GM18517 (cell line): Measurements from ENCODE around the gene CCDC12.
"Not testable (repeated sequence)": the region's sequence is repeated elsewhere in the genome, so short reads cannot be mapped to it uniquely, and the experiment has no call there.

Source experiments
- ATAC-seq: cut with Tn5 transposase; IDR thresholded peaks from one replicate; pipeline ENCODE4 v1.9.1; 2021; ENCODE audit warnings: mild to moderate bottlenecking, moderate library complexity; ENCODE audit not compliant: unreplicated experiment

The CCDC12 gene

GRCh38 chr3:46926871-46927717 is 49.5 kb downstream of the CCDC12 start:
- ATAC-seq, result peak; percentile 53

- ATAC-seq, result no peak
Observed at GRCh38 chr3:46926447-46926846, 50.1 kb downstream of the CCDC12 start.

GRCh38 chr3:46926039-46926438 is 50.5 kb downstream of the CCDC12 start:
- ATAC-seq, result no peak

GRCh38 chr3:46925585-46925934 is 51.0 kb downstream of the CCDC12 start:
- no peak for ATAC-seq

GRCh38 chr3:46924921-46925584 is 51.5 kb downstream of the CCDC12 start:
- no peak for ATAC-seq

- ATAC-seq, result no peak
Observed at GRCh38 chr3:46923559-46924350, 52.8 kb downstream of the CCDC12 start.

- ATAC-seq, result no peak
Observed at GRCh38 chr3:46922871-46923558, 53.5 kb downstream of the CCDC12 start.

- no peak for ATAC-seq
Observed at GRCh38 chr3:46922426-46922825, 54.1 kb downstream of the CCDC12 start.

- ATAC-seq, result no peak
Observed at GRCh38 chr3:46921871-46922271, 54.7 kb downstream of the CCDC12 start.

GRCh38 chr3:46921041-46921440 is 55.5 kb downstream of the CCDC12 start:
- ATAC-seq, result no peak

- ATAC-seq, result no peak
Observed at GRCh38 chr3:46918634-46919033, 57.9 kb downstream of the CCDC12 start.

GRCh38 chr3:46918202-46918601 is 58.3 kb downstream of the CCDC12 start:
- no peak for ATAC-seq

- no peak for ATAC-seq
Observed at GRCh38 chr3:46917257-46917656, 59.3 kb downstream of the CCDC12 start.

GRCh38 chr3:46916799-46917198 is 59.7 kb downstream of the CCDC12 start:
- no peak for ATAC-seq

GRCh38 chr3:46916278-46916677 is 60.3 kb downstream of the CCDC12 start:
- no peak for ATAC-seq

- ATAC-seq, result no peak
Observed at GRCh38 chr3:46915297-46915822, 61.2 kb downstream of the CCDC12 start.

GRCh38 chr3:46914849-46915248 is 61.7 kb downstream of the CCDC12 start:
- ATAC-seq, result no peak

GRCh38 chr3:46913644-46914043 is 62.9 kb downstream of the CCDC12 start:
- ATAC-seq, result no peak

- ATAC-seq, result no peak
Observed at GRCh38 chr3:46912986-46913385, 63.6 kb downstream of the CCDC12 start.

- ATAC-seq, result not testable (repeated sequence)
Observed at GRCh38 chr3:46910914-46911313, 65.6 kb downstream of the CCDC12 start.
